Neural cell (in vitro differentiated cells): ENCODE data around the gene PLCL1. TPM values are rescaled to one million over a fixed set of nuclear protein-coding genes. Genes with fewer than 3 reads are reported as not detected.

Source experiments
- H2AFZ ChIP-seq: fragments of 200-600, 300-800 bp; sonication (generic), shearing (Covaris generic); 2 replicates; pipeline ENCODE4 v1.6.0; 2014; ENCODE audit warnings: low read depth, mild to moderate bottlenecking, antibody characterized with exemption, low read length, moderate library complexity
- H3F3A ChIP-seq: fragments of 200-600 bp; shearing (Covaris generic); 2 replicates; pipeline ENCODE4 v1.6.1; 2016; ENCODE audit warnings: mild to moderate bottlenecking, moderate library complexity, mixed read lengths, antibody characterized with exemption, low read length; ENCODE audit not compliant: insufficient read depth, poor library complexity, severe bottlenecking
- H3K27ac ChIP-seq: fragments of 200-600, 300-800 bp; sonication (generic), shearing (Covaris generic); 2 replicates; pipeline ENCODE4 v1.5.1; 2014; ENCODE audit warnings: mild to moderate bottlenecking, low read length, moderate library complexity
- H3K27me3 ChIP-seq: fragments of 300-800, 200-600 bp; sonication (generic), shearing (Covaris generic); 2 replicates; pipeline ENCODE4 v1.6.0; 2014; ENCODE audit warnings: mild to moderate bottlenecking, low read depth, low read length, moderate library complexity; ENCODE audit not compliant: insufficient read depth
- H3K36me3 ChIP-seq: fragments of 300-800, 200-600 bp; sonication (generic), shearing (Covaris generic); 2 replicates; pipeline ENCODE4 v1.5.1; 2014; ENCODE audit warnings: mild to moderate bottlenecking, antibody characterized with exemption, low read length, moderate library complexity; ENCODE audit not compliant: insufficient read depth
- H3K4me2 ChIP-seq: fragments of 300-800, 200-600 bp; sonication (generic), shearing (Covaris generic); 2 replicates; pipeline ENCODE4 v1.6.0; 2014; ENCODE audit warnings: mild to moderate bottlenecking, low read length
- H3K4me3 ChIP-seq: fragments of 300-800, 200-600 bp; sonication (generic), shearing (Covaris generic); 2 replicates; pipeline ENCODE4 v1.5.1; 2014; ENCODE audit warnings: mild to moderate bottlenecking, low read length, moderate library complexity
- H3K79me2 ChIP-seq: fragments of 200-600 bp; shearing (Covaris generic); replicated peaks from 2 replicates; pipeline ENCODE4 v1.6.0; 2014; ENCODE audit warnings: mild to moderate bottlenecking, low read length, moderate library complexity; ENCODE audit not compliant: insufficient read depth
- H3K9ac ChIP-seq: fragments of 300-800, 200-600 bp; sonication (generic), shearing (Covaris generic); 2 replicates; pipeline ENCODE4 v1.6.1; 2016; ENCODE audit warnings: mild to moderate bottlenecking, low read length, mixed read lengths
- H3K9me2 ChIP-seq: fragments of 200-600 bp; shearing (Covaris generic); 2 replicates; pipeline ENCODE4 v1.6.1; 2016; ENCODE audit warnings: mild to moderate bottlenecking, low read length, mixed read lengths; ENCODE audit not compliant: insufficient read depth
- H3K9me3 ChIP-seq: fragments of 200-600, 300-800 bp; sonication (generic), shearing (Covaris generic); 2 replicates; pipeline ENCODE4 v1.6.1; 2016; ENCODE audit warnings: mild to moderate bottlenecking, mixed run types, low read length, moderate library complexity, mixed read lengths
- H4K20me1 ChIP-seq: fragments of 200-600 bp; shearing (Covaris generic); 2 replicates; pipeline ENCODE4 v1.6.1; 2016; ENCODE audit warnings: mild to moderate bottlenecking, mixed run types; ENCODE audit not compliant: insufficient read depth
- CTCF ChIP-seq: fragments of 450-650 bp; IDR thresholded peaks from 2 replicates; pipeline ENCODE4 v1.5.1; 2014; ENCODE audit warnings: antibody characterized with exemption, mild to moderate bottlenecking, moderate library complexity; ENCODE audit not compliant: poor library complexity, severe bottlenecking
- EP300 ChIP-seq: fragments of 450-650 bp; conservative IDR thresholded peaks from 2 replicates; pipeline ENCODE4 v1.6.1; 2014; ENCODE audit warnings: antibody characterized with exemption, mild to moderate bottlenecking, moderate library complexity; ENCODE audit not compliant: poor library complexity, severe bottlenecking
- EZH2 ChIP-seq: fragments of 200-600, 300-800 bp; shearing (Covaris generic), sonication (generic); IDR thresholded peaks from 2 replicates; pipeline ENCODE4 v1.6.1; 2014; ENCODE audit warnings: antibody characterized with exemption, low read length, borderline replicate concordance, mild to moderate bottlenecking; ENCODE audit not compliant: insufficient read depth, poor library complexity, severe bottlenecking
- MXI1 ChIP-seq: fragments of 450-650 bp; conservative IDR thresholded peaks from 2 replicates; pipeline ENCODE4 v1.6.1; 2014; ENCODE audit warnings: antibody characterized with exemption, mild to moderate bottlenecking; ENCODE audit not compliant: poor library complexity, severe bottlenecking
- POLR2AphosphoS5 ChIP-seq: IDR thresholded peaks from 2 replicates; pipeline ENCODE4 v1.6.1; 2012
- RAD21 ChIP-seq: fragments of 450-650 bp; conservative IDR thresholded peaks from 2 replicates; pipeline ENCODE4 v1.6.1; 2014; ENCODE audit warnings: antibody characterized with exemption, mild to moderate bottlenecking, moderate library complexity
- SMC3 ChIP-seq: fragments of 450-650 bp; conservative IDR thresholded peaks from 2 replicates; pipeline ENCODE4 v1.6.1; 2014; ENCODE audit warnings: antibody characterized with exemption, mild to moderate bottlenecking, moderate library complexity; ENCODE audit not compliant: poor library complexity
- TAF1 ChIP-seq: IDR thresholded peaks from 2 replicates; pipeline ENCODE4 v1.6.1; 2012; ENCODE audit warnings: low read depth
- polyA plus RNA-seq: library from polyadenylated mRNA; depleted of rRNA; stranded (reverse); fragments of >200 nt; gene quantifications from 2 replicates; pipeline ENCODE4 v1.2.3, GENCODE V29; 2014
- TF ChIP-seq, protein P1 (sequence below): IDR thresholded peaks from 2 replicates; pipeline ENCODE4 v1.6.1; 2012; ENCODE audit warnings: borderline replicate concordance

The PLCL1 gene
- polyA plus RNA-seq, 1 donor from 2014 or later: 6.8 TPM

GRCh38 chr2:197873293-197873701, 68.9 kb downstream of the PLCL1 start:
- Histone ChIP-seq H2AFZ (no peak overlapping the region), H3F3A (no peaks in the 10 kb centered on the region), H3K27me3 (no peaks in the 10 kb centered on the region), H3K36me3 (no peaks in the 10 kb centered on the region), H4K20me1 (no peaks in the 10 kb centered on the region), H3K79me2 (no peaks in the 10 kb centered on the region), H3K9ac (no peak overlapping the region), H3K27ac (no peak overlapping the region), H3K4me3 (no peak overlapping the region), H3K4me2 (no peak overlapping the region), H3K9me3 (no peaks in the 10 kb centered on the region), H3K9me2 (no peaks in the 10 kb centered on the region)
- no peak for TF ChIP-seq SMC3

GRCh38 chr2:197875763-197876162, 71.4 kb downstream of the PLCL1 start:
- Histone ChIP-seq H4K20me1 (no peaks in the 10 kb centered on the region), H2AFZ (no peak overlapping the region), H3K36me3 (no peaks in the 10 kb centered on the region), H3K4me2 (no peak overlapping the region), H3K9ac (no peak overlapping the region), H3F3A (no peaks in the 10 kb centered on the region), H3K4me3 (no peak overlapping the region), H3K79me2 (no peaks in the 10 kb centered on the region), H3K9me2 (no peaks in the 10 kb centered on the region), H3K9me3 (no peaks in the 10 kb centered on the region), H3K27me3 (no peaks in the 10 kb centered on the region), H3K27ac (no peak overlapping the region)
- no peak for TF ChIP-seq MXI1
- TF ChIP-seq EP300: no peak
- TF ChIP-seq POLR2AphosphoS5: no peak
- TF ChIP-seq, protein P1, sequence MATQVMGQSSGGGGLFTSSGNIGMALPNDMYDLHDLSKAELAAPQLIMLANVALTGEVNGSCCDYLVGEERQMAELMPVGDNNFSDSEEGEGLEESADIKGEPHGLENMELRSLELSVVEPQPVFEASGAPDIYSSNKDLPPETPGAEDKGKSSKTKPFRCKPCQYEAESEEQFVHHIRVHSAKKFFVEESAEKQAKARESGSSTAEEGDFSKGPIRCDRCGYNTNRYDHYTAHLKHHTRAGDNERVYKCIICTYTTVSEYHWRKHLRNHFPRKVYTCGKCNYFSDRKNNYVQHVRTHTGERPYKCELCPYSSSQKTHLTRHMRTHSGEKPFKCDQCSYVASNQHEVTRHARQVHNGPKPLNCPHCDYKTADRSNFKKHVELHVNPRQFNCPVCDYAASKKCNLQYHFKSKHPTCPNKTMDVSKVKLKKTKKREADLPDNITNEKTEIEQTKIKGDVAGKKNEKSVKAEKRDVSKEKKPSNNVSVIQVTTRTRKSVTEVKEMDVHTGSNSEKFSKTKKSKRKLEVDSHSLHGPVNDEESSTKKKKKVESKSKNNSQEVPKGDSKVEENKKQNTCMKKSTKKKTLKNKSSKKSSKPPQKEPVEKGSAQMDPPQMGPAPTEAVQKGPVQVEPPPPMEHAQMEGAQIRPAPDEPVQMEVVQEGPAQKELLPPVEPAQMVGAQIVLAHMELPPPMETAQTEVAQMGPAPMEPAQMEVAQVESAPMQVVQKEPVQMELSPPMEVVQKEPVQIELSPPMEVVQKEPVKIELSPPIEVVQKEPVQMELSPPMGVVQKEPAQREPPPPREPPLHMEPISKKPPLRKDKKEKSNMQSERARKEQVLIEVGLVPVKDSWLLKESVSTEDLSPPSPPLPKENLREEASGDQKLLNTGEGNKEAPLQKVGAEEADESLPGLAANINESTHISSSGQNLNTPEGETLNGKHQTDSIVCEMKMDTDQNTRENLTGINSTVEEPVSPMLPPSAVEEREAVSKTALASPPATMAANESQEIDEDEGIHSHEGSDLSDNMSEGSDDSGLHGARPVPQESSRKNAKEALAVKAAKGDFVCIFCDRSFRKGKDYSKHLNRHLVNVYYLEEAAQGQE: no peak
- TF ChIP-seq RAD21: no peak
- no peak for TF ChIP-seq SMC3
- no peak for TF ChIP-seq CTCF
- TF ChIP-seq EZH2: no peak
- no peak for TF ChIP-seq TAF1

GRCh38 chr2:197876524-197876923, 72.1 kb downstream of the PLCL1 start:
- H3K4me3 ChIP-seq: no peak overlapping the region
- no peaks in the 10 kb centered on the region for H4K20me1 ChIP-seq
- H3K9ac ChIP-seq: no peak overlapping the region
- H3F3A ChIP-seq: no peaks in the 10 kb centered on the region
- H3K36me3 ChIP-seq: no peaks in the 10 kb centered on the region
- no peaks in the 10 kb centered on the region for H3K9me3 ChIP-seq
- no peak overlapping the region for H3K4me2 ChIP-seq
- no peak overlapping the region for H2AFZ ChIP-seq
- no peaks in the 10 kb centered on the region for H3K9me2 ChIP-seq
- no peak for TF ChIP-seq EZH2
- no peak for TF ChIP-seq RAD21
- TF ChIP-seq MXI1: no peak
- no peak for TF ChIP-seq TAF1
- no peak for TF ChIP-seq CTCF
- TF ChIP-seq, protein P1: no peak
- TF ChIP-seq POLR2AphosphoS5: no peak
- TF ChIP-seq SMC3: no peak
- no peak for TF ChIP-seq EP300
- H3K27ac ChIP-seq: no peak overlapping the region
- no peaks in the 10 kb centered on the region for H3K27me3 ChIP-seq
- no peaks in the 10 kb centered on the region for H3K79me2 ChIP-seq
